Colon (tissue), 2 donors: ENCODE measurements around the gene LORICRIN.

ENCODE experiments used
- FAIRE-seq: peaks from 2 replicates; lab custom pipeline; 2012; peaks lifted over from hg19 to GRCh38; lab: Jason Lieb, UNC
- donor health status: control.
- donor health status: control.

The LORICRIN gene

DNA sequence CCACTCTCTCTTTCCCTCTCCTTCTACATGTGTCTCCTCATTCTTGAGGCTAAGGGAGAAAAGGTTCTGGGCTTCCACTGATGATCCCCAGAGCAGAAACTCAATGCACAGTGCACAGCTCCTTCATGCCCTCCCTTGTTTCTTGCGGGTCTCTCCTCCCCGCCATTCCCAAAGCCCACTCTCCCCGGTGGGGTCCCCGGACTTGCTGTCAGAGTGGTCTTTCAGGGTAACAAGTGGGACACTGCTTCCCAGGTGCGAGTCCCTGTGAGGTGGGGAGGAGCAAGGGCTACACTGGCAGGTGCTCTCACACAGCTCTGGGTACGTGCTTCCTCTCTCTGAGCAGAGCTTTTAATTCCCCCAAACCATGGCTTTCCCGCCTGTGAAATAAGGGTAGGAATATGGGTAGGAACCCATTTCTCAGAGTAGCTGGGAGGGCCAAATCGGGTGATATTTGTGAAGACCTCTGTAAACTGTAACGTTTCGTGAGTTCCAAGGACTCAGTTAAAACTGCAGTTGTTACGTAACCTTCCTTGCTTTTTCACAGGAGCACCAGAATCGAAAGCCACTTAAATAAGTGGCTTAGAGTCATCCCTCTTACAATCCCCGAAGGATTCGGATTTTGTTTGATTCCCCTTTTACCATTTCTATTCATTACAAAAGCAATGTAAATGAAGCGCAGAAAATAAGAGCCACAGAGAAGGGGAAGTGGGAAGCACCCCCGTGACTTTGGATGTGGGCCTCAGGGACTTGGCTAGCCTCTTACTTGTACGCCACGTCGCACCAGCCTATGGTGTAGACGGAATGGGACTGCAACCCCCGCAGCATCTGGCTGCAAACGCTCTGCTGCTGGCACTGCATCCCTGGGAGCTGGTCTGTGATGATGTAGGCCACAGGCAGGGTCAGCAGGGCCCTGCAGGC lies 47.1 kb downstream of the LORICRIN start:
- FAIRE-seq, result no peak

DNA sequence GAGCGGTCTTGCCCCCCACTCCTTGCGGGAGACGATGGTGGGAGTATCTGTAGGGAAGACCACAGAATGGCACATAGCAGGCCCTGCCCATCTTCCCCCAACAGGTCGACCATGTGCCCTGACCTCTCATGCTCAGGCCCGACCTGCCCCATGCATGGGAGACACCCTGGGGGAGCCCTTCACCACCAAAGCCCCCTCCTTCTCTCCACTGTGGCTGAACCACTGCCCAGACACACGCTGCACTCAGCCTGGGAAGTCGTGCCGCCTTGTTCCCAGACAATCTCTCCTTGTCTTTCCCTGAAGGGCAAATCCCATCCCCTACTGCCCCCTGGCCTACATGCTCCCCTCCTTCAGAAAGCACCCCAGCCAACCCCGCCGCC lies 47.7 kb downstream of the LORICRIN start:
- no peak for FAIRE-seq

DNA sequence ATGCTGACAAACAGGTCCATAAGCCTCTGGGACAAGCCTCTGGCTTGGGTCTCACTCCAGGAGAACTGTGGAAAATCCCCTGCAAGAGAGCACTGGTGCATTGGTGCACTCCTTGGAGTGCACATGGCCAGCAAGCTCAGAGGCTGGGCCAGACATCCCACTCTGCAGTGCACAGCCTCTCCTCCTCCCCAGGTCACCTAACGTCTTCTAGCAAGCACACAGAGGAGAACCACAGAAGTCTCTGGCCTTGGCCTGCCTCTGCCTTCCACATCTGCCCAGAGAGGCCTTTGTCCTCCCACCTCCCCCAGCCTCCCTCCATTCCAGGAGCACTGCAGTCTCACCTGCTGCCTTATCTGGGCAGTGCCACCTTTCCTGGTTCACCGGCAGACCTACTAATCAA lies 49.1 kb downstream of the LORICRIN start:
- FAIRE-seq, result no peak

DNA sequence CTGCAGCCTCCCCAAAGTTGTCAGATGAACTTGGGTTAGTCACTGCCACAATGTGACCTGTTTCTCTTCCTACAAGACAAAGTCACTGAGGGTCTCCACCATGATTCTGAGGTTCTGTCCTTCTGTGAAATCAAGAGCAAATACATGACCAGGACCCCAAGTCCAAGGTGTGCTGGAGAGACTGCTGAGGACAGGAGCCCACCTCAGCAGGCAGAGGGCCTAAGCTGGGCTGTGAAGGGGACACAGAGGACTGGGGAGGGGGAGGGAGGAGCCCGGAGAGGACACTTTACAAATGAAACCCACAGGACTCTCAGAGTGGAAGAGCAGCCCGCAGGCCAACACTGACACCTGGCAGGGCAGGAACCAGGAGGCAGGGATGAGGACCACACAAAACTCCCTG lies 50.0 kb downstream of the LORICRIN start:
- FAIRE-seq, result no peak

DNA sequence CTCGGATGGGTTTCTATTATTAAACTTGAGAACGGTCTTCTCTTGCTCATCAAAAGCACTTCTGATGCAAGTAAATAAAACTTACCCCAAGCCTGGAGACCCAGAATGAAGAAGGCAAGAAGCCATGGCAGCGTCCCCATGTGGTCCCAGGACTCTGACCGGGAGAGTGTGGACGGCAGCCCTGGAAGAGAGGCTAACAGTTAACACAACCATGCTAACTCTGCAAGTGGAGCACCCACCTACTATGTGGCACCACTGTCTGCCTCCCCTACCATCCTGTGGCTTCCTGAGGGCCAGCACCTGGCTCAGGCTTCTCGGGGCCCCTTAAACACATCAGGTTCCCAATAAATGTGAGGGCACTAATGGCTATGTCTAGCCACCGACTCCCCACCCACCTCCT lies 51.0 kb downstream of the LORICRIN start:
- no peak for FAIRE-seq
